Peyer's patch (tissue), 4 donors: Measurements from ENCODE around the gene TFCP2. TPM values are rescaled to one million over a fixed set of nuclear protein-coding genes. Genes with fewer than 3 reads are reported as not detected.

Source experiments
- DNase-seq, 3 donors: peaks; one replicate each; pipeline ENCODE4 v3.0.0-alpha.2; 2017 to 2019
- H3K27ac ChIP-seq, 4 donors: fragments of 200-600 bp; sonication (generic); one replicate each; pipeline ENCODE4 v1.5.1; 2016 to 2019
- H3K27me3 ChIP-seq, 2 donors: fragments of 200-600 bp; sonication (generic); one replicate each; pipeline ENCODE4 v1.5.1; 2019
- H3K36me3 ChIP-seq, 3 donors: fragments of 200-600 bp; sonication (generic); one replicate each; pipeline ENCODE4 v1.5.1; 2016 to 2019
- H3K4me1 ChIP-seq, 4 donors: fragments of 200-600 bp; sonication (generic); one replicate each; pipeline ENCODE4 v1.5.1; 2016 to 2019
- H3K4me3 ChIP-seq, 4 donors: fragments of 200-600 bp; sonication (generic); 1 replicate in 3 of 4; 2 replicates in 1 of 4; pipeline ENCODE4 v1.5.1; 2016 to 2019; ENCODE audit warnings: mild to moderate bottlenecking in 1 of 4
- H3K9me3 ChIP-seq, 4 donors: fragments of 200-600 bp; sonication (generic); one replicate each; pipeline ENCODE4 v1.5.1; 2016 to 2019; ENCODE audit warnings: mild to moderate bottlenecking in 1 of 4
- POLR2A ChIP-seq, 2 donors: fragments of 450-650 bp; IDR thresholded peaks; one replicate each; pipeline ENCODE4 v1.5.1; 2017; ENCODE audit warnings: antibody characterized with exemption in 2 of 2, mild to moderate bottlenecking in 2 of 2, moderate library complexity in 2 of 2
- total RNA-seq, 4 donors: library from RNA; depleted of rRNA; stranded (reverse); fragments of >200 nt; gene quantifications; one replicate each; pipeline ENCODE4 v1.1.0, GENCODE V29; 2016
- TF ChIP-seq, protein P1 (sequence below), 6 experiments: fragments of 450-650 bp in 4 of 6; fragments of 200-600 bp in 2 of 6; sonication (generic) in 1 of 6; IDR thresholded peaks; one replicate each; pipeline ENCODE4 v1.5.1; 2017 to 2019; ENCODE audit warnings: antibody characterized with exemption in 6 of 6, mild to moderate bottlenecking in 3 of 6, moderate library complexity in 1 of 6

The TFCP2 gene
- total RNA-seq, 4 donors from 2014 or later = 14.9 to 35.5 (median 19.4) TPM

DNA sequence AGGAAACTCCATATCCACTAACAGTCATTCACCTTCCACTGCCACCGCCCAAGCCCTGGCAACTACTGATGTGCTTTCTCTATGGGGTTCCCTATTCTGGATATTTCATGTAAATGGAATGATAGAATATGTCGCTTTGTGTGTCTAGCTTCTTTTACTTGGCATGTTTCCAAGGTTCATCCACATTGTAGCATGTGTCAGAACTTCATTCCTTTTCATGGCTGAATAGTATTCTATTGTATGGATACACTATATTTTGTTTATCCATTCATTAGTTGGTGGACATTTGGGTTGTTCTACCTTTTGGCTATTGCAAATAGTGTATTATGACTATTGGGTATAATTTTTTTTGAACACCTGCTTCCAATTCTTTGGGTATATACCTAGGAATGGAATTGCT is 36.3 kb upstream of the TFCP2 start:
- Histone ChIP-seq H3K4me3 (no peak overlapping the region), H3K27me3 (no peaks in the 10 kb centered on the region), H3K4me1 (no peaks in the 10 kb centered on the region), H3K27ac (no peak overlapping the region), H3K9me3 (no peaks in the 10 kb centered on the region), H3K36me3 (no peaks in the 10 kb centered on the region)
- TF ChIP-seq POLR2A (IDR thresholded peaks at IDR 0.05) = no peak
- TF ChIP-seq, protein P1, sequence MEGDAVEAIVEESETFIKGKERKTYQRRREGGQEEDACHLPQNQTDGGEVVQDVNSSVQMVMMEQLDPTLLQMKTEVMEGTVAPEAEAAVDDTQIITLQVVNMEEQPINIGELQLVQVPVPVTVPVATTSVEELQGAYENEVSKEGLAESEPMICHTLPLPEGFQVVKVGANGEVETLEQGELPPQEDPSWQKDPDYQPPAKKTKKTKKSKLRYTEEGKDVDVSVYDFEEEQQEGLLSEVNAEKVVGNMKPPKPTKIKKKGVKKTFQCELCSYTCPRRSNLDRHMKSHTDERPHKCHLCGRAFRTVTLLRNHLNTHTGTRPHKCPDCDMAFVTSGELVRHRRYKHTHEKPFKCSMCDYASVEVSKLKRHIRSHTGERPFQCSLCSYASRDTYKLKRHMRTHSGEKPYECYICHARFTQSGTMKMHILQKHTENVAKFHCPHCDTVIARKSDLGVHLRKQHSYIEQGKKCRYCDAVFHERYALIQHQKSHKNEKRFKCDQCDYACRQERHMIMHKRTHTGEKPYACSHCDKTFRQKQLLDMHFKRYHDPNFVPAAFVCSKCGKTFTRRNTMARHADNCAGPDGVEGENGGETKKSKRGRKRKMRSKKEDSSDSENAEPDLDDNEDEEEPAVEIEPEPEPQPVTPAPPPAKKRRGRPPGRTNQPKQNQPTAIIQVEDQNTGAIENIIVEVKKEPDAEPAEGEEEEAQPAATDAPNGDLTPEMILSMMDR (IDR thresholded peaks at IDR 0.05) = no peak
- no peak for DNase-seq

DNA sequence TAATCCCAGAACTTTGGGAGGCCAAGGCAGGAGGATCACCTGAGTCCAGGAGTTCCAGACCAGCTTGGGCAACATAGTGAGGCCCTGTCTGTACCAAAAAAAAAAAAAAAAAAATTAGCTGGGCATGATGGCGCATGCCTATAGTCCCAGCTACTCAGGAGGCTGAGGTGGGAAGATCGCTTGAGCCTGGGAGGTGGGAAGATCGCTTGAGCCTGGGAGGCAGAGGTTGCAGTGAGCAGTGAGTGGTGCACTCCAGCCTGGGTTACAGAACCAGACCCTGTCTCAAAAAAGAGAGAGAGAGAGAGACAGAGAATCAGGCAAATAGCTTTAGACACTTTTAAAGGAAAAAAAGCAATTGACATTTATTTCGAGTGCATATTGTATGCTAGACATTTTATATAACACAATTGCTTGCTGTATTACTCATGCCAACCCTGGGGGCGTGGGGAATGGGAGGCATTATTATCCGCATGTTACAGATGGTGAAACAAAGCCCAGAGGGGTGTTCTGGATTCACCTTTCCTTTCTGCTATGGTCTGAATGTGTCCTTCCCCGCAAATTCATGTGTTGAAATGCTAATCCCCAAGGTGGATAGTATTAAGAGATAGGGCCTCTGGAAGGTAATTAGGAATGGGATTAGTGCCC is 35.2 kb upstream of the TFCP2 start:
- H3K4me3 ChIP-seq = no peak overlapping the region
- H3K4me1 ChIP-seq = no peaks in the 10 kb centered on the region
- H3K27me3 ChIP-seq = no peaks in the 10 kb centered on the region
- TF ChIP-seq, protein P1 (IDR thresholded peaks at IDR 0.05) = no peak
- TF ChIP-seq POLR2A (IDR thresholded peaks at IDR 0.05) = no peak
- H3K27ac ChIP-seq = no peak overlapping the region
- H3K9me3 ChIP-seq = no peaks in the 10 kb centered on the region
- DNase-seq = no peak
- H3K36me3 ChIP-seq = peaks cover 0 to 3% (median 0%) of the 10 kb centered on the region in 3 donors

DNA sequence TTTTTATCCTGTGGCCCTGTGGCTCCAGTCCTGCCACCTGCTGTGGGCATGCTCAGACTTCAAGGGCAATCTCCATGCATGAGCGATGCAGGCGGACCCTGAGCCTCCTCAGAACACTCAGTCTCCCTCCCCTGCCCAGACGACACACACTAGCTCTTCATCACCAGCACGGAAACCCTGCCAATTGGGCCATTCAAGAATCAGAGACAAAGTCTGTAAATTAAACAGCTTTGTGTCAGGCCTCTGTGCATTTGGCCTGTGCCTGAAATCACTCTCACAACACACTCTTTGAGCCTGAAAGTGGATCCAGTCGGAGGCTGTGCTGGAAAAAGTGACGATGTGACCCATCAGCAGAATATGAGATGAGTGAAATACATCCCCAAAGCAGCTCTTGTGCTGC is 32.4 kb upstream of the TFCP2 start:
- no peak overlapping the region for H3K4me3 ChIP-seq
- TF ChIP-seq, protein P1 (IDR thresholded peaks at IDR 0.05) = no peak
- TF ChIP-seq POLR2A (IDR thresholded peaks at IDR 0.05) = no peak
- H3K4me1 ChIP-seq = no peaks in the 10 kb centered on the region
- H3K27ac ChIP-seq = no peak overlapping the region
- H3K36me3 ChIP-seq = peaks cover 0 to 3% (median 0%) of the 10 kb centered on the region in 3 donors
- no peaks in the 10 kb centered on the region for H3K27me3 ChIP-seq
- no peak for DNase-seq
- no peaks in the 10 kb centered on the region for H3K9me3 ChIP-seq

DNA sequence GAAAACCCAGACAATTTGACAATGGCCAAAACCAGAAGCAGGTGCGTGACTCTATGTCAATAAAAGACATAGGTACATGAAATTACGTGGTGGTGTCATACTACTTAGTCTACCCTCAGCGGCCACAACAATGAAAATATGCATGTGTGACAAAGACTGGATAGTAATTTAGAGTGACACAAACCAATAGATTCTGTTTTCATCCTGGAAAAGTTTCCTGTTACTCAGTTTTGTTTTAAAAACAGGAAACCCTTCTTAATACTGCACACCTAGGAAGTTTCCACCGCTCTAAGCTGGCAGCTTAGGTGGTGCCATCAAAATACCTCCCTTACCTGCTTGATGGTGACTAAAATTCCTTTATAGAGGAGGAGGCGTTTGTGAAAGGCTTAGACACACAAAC is 29.8 kb upstream of the TFCP2 start:
- H3K27me3 ChIP-seq = no peaks in the 10 kb centered on the region
- no peak overlapping the region for H3K4me3 ChIP-seq
- H3K36me3 ChIP-seq = peaks cover 0 to 3% (median 0%) of the 10 kb centered on the region in 3 donors
- H3K27ac ChIP-seq = no peak overlapping the region
- H3K4me1 ChIP-seq = no peaks in the 10 kb centered on the region
- no peak for TF ChIP-seq POLR2A (IDR thresholded peaks at IDR 0.05)
- TF ChIP-seq, protein P1 (IDR thresholded peaks at IDR 0.05) = no peak
- no peak for DNase-seq
- no peaks in the 10 kb centered on the region for H3K9me3 ChIP-seq

DNA sequence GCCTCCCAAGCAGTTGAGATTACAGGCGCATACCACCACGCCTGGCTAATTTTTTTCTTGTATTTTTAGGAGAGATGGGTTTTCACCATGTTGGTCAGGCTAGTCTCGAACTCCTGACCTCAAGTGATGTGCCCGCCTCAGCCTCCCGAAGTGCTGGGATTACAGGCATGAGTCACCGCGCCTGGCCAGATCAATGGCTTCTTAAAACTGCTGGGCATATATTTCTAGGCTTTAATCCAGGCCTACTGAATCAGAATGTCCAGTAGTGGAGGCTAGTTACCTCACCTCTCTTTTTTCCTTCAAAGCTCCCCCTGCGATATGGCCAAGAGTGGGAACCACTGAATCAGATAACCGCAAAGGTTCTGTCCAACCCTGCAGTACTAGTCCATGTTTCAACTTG is 27.9 kb upstream of the TFCP2 start:
- Histone ChIP-seq H3K36me3 (peaks cover 0 to 3% (median 0%) of the 10 kb centered on the region in 3 donors), H3K27ac (no peak overlapping the region), H3K4me3 (no peak overlapping the region), H3K9me3 (no peaks in the 10 kb centered on the region), H3K4me1 (no peaks in the 10 kb centered on the region), H3K27me3 (no peaks in the 10 kb centered on the region)
- TF ChIP-seq, protein P1 (IDR thresholded peaks at IDR 0.05) = no peak
- no peak for TF ChIP-seq POLR2A (IDR thresholded peaks at IDR 0.05)
- DNase-seq = no peak
